ENCODE data around the gene PDE11A. TPM values are rescaled to one million over a fixed set of nuclear protein-coding genes. Genes with fewer than 3 reads are reported as not detected.

PDE11A gene
- total and polyA plus RNA-seq, 2 experiments from 2014 or later, result 0.08 to 0.73 TPM

DNA sequence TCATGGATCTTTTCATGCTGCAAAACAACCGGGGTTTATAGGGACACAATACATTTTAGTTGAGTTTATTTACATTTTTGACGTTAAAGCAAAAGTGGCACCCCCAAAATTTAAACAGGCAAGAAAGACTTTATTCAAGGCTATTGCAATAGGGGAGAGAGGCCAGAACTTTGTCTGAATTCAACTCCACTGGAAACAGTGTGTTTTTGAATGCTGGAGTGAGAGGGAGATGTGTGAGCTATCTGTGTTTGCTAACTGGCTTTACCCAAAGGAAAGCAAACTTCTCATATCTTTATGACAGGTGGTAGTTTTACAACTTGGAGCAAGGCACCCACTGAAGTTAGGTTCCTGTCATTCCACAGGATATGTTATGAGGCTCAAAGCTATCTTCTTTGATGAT, 472.6 kb downstream of the PDE11A start:
- Mint-ChIP-seq H3K36me3 (ENCODE audit: low read depth) (no peaks in the 10 kb centered on the region), H3K4me3 (no peak overlapping the region), H3K27me3 (ENCODE audit: insufficient read depth, low read depth, poor library complexity) (peaks cover 2% of the 10 kb centered on the region), H3K4me1 (peaks cover 24% of the 10 kb centered on the region), H3K9me3 (no peaks in the 10 kb centered on the region), H3K27ac (no peak overlapping the region)
- DNase-seq (ENCODE audit: low spot score), result no peak
- no peaks in the 10 kb centered on the region for H3K36me3 ChIP-seq (ENCODE audit: insufficient read depth)
- H3K4me1 ChIP-seq (ENCODE audit: insufficient read depth), result peaks cover 20% of the 10 kb centered on the region
- no peaks in the 10 kb centered on the region for H3K27me3 ChIP-seq (ENCODE audit: insufficient read depth)
- H3F3A ChIP-seq (replicated peaks; ENCODE audit: low read depth), result no peaks in the 10 kb centered on the region
- ATAC-seq, result no peak
- no peaks in the 10 kb centered on the region for H3K9me2 ChIP-seq (ENCODE audit: insufficient read depth)
- H3K79me2 ChIP-seq (replicated peaks; ENCODE audit: insufficient read depth), result no peaks in the 10 kb centered on the region
- no peak overlapping the region for H3K27ac ChIP-seq (ENCODE audit: low read depth)
- H3K4me2 ChIP-seq, result no peak overlapping the region
- no peaks in the 10 kb centered on the region for H4K20me1 ChIP-seq (replicated peaks; ENCODE audit: insufficient read depth)
- no peak overlapping the region for H3K4me3 ChIP-seq
- TF ChIP-seq STAT1 (IDR thresholded peaks at IDR 0.05; ENCODE audit: unreplicated experiment) (no peak), EZH2 (IDR thresholded peaks at IDR 0.05; ENCODE audit: low read depth, unreplicated experiment) (no peak), POLR2AphosphoS5 (IDR thresholded peaks at IDR 0.05; ENCODE audit: low read depth) (no peak), EZH2phosphoT487 (IDR thresholded peaks at IDR 0.05; ENCODE audit: unreplicated experiment) (no peak), ZNF331 (CRISPR knock-in tag; IDR thresholded peaks at IDR 0.05; ENCODE audit: low read depth) (no peak), JUNB (IDR thresholded peaks at IDR 0.05; ENCODE audit: unreplicated experiment) (no peak), REST (IDR thresholded peaks at IDR 0.05; ENCODE audit: unreplicated experiment) (no peak), NANOG (IDR thresholded peaks at IDR 0.05; ENCODE audit: borderline replicate concordance) (no peak), ZNF114 (CRISPR knock-in tag; IDR thresholded peaks at IDR 0.05) (no peak), CTCF (conservative IDR thresholded peaks at IDR 0.05; ENCODE audit: low read depth in 2 of 2) (no peak), CREB1 (CRISPR knock-in tag; IDR thresholded peaks at IDR 0.05; ENCODE audit: low read depth) (no peak)
- TF ChIP-seq, protein P1, sequence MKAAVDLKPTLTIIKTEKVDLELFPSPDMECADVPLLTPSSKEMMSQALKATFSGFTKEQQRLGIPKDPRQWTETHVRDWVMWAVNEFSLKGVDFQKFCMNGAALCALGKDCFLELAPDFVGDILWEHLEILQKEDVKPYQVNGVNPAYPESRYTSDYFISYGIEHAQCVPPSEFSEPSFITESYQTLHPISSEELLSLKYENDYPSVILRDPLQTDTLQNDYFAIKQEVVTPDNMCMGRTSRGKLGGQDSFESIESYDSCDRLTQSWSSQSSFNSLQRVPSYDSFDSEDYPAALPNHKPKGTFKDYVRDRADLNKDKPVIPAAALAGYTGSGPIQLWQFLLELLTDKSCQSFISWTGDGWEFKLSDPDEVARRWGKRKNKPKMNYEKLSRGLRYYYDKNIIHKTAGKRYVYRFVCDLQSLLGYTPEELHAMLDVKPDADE (IDR thresholded peaks at IDR 0.05), result no peak
- TF ChIP-seq, protein P2, sequence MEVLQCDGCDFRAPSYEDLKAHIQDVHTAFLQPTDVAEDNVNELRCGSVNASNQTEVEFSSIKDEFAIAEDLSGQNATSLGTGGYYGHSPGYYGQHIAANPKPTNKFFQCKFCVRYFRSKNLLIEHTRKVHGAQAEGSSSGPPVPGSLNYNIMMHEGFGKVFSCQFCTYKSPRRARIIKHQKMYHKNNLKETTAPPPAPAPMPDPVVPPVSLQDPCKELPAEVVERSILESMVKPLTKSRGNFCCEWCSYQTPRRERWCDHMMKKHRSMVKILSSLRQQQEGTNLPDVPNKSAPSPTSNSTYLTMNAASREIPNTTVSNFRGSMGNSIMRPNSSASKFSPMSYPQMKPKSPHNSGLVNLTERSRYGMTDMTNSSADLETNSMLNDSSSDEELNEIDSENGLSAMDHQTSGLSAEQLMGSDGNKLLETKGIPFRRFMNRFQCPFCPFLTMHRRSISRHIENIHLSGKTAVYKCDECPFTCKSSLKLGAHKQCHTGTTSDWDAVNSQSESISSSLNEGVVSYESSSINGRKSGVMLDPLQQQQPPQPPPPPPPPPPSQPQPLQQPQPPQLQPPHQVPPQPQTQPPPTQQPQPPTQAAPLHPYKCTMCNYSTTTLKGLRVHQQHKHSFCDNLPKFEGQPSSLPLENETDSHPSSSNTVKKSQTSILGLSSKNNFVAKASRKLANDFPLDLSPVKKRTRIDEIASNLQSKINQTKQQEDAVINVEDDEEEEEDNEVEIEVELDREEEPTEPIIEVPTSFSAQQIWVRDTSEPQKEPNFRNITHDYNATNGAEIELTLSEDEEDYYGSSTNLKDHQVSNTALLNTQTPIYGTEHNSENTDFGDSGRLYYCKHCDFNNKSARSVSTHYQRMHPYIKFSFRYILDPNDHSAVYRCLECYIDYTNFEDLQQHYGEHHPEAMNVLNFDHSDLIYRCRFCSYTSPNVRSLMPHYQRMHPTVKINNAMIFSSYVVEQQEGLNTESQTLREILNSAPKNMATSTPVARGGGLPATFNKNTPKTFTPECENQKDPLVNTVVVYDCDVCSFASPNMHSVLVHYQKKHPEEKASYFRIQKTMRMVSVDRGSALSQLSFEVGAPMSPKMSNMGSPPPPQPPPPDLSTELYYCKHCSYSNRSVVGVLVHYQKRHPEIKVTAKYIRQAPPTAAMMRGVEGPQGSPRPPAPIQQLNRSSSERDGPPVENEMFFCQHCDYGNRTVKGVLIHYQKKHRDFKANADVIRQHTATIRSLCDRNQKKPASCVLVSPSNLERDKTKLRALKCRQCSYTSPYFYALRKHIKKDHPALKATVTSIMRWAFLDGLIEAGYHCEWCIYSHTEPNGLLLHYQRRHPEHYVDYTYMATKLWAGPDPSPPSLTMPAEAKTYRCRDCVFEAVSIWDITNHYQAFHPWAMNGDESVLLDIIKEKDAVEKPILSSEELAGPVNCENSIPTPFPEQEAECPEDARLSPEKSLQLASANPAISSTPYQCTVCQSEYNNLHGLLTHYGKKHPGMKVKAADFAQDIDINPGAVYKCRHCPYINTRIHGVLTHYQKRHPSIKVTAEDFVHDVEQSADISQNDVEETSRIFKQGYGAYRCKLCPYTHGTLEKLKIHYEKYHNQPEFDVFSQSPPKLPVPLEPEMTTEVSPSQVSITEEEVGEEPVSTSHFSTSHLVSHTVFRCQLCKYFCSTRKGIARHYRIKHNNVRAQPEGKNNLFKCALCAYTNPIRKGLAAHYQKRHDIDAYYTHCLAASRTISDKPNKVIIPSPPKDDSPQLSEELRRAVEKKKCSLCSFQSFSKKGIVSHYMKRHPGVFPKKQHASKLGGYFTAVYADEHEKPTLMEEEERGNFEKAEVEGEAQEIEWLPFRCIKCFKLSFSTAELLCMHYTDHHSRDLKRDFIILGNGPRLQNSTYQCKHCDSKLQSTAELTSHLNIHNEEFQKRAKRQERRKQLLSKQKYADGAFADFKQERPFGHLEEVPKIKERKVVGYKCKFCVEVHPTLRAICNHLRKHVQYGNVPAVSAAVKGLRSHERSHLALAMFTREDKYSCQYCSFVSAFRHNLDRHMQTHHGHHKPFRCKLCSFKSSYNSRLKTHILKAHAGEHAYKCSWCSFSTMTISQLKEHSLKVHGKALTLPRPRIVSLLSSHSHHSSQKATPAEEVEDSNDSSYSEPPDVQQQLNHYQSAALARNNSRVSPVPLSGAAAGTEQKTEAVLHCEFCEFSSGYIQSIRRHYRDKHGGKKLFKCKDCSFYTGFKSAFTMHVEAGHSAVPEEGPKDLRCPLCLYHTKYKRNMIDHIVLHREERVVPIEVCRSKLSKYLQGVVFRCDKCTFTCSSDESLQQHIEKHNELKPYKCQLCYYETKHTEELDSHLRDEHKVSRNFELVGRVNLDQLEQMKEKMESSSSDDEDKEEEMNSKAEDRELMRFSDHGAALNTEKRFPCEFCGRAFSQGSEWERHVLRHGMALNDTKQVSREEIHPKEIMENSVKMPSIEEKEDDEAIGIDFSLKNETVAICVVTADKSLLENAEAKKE (CRISPR knock-in tag; IDR thresholded peaks at IDR 0.05), result no peak
- H2AFZ ChIP-seq, result no peak overlapping the region; the same call in 1 of the 2 replicates
